NCI-H82 (cell line): ENCODE data around the gene WDFY1.
"Not testable (repeated sequence)": the region's sequence is repeated elsewhere in the genome, so short reads cannot be mapped to it uniquely, and the experiment has no call there.

Experiments used
- DNase-seq: peaks from one replicate; lab custom pipeline; 2025; lab: John Stamatoyannopoulos, UW

Gene WDFY1

GRCh38 chr2:223896833-223897311 lies 48.3 kb downstream of the WDFY1 start:
- DNase-seq, result no peak

- no peak for DNase-seq
Measured at GRCh38 chr2:223894968-223895367, 50.2 kb downstream of the WDFY1 start.

- DNase-seq, result no peak
Measured at GRCh38 chr2:223894009-223894408, 51.1 kb downstream of the WDFY1 start.

DNA sequence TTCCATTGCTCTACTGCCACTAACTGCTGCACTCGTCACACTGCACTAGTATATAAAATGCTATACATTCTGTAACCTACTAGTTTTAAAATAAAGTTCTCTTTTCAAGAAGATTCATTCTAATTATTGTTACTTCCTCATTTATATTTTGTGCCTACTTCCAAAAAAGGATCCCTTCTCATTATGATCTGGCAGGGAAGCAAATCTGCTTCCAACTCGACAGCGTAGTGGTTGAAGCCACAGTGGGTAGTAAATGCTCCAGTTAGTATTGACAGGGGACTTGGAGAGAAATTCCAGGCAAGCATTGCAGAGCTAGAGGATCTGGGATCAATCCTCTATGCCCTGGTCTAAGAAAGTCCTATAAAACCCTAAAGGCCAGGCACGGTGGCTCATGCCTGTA lies 54.4 kb downstream of the WDFY1 start:
- DNase-seq, result no peak

GRCh38 chr2:223889229-223889628 lies 55.9 kb downstream of the WDFY1 start:
- no peak for DNase-seq

DNA sequence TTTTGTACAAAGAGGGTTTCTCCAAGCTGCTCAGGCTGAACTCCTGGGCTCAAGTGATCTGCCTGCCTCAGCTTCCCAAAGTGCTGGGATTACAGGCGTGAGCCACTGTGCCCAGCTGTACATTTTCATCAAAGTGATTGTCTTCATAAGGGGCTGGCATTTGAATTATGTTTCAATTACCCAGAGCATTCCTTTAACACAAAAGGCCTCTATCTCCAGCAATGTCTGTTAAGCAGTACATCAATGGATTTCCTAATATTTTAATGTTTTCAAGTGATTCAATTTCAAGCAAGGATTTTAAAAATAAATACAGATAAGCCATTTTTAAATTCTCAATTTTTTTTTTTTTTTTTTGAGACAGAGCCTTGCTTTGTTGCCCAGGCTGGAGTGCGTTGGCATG lies 56.9 kb downstream of the WDFY1 start:
- no peak for DNase-seq

DNA sequence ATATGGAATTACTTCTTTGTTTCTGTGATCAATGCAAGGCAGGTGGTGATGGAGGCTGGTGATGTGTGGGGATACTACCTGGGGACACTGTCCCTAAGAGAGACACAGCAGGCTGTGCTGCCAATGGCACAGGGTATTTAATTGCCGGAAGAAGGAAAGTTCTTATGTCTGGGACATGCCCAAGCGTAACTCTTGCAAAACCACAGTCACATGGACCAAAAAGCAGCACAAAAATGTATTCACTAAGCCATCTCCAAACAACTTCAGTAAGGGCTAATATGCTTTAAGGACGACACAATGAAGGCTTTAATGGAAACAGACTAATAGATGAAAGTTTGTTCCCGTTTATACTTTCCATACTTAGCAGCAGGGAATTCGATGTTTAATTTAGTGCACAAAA lies 58.0 kb downstream of the WDFY1 start:
- DNase-seq, result no peak

DNA sequence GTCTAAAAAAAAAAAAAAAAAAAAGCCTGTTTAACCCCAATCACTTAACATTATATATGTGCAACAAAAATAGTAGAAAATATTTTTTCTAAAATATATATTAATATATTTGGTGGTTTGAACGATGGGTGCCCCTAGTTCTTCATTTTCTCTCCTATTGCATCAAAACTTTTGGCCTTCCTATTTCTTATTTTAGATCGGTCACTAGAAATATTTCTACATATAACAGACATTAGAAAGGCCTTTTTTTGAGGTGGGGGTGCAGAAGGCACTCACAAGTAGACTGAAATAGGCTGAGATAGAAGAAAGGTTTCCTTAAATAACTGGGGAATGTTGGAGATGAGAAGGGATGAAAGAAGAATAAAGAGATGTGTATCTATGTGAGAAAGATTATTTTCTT lies 58.4 kb downstream of the WDFY1 start:
- DNase-seq, result no peak

DNA sequence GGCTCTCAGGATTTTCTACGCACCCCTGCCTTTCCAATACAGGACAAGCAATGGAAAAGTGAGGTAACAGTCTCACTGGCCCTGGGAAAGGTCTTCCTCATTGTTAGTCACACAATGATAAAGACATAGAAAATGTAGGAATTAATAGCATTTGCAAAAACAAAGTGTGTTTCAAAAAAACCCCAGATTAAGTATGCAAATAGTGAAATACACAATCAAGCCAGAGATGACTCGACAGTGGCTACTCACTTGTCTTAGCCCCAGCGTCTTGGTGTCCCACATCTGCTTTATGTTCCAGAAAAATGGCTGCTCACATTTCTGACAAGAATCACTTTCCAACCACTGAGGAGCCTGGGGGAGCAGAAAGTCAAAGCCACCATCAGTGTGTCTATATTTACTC lies 60.7 kb downstream of the WDFY1 start:
- DNase-seq, result no peak

GRCh38 chr2:223882715-223883114 lies 62.4 kb downstream of the WDFY1 start:
- no peak for DNase-seq

- DNase-seq, result no peak
Measured at GRCh38 chr2:223880796-223881195, 64.3 kb downstream of the WDFY1 start.

GRCh38 chr2:223877721-223878410 lies 67.3 kb downstream of the WDFY1 start:
- DNase-seq, result no peak

GRCh38 chr2:223873672-223874071 lies 71.5 kb downstream of the WDFY1 start:
- no peak for DNase-seq

- DNase-seq, result not testable (repeated sequence)
Measured at GRCh38 chr2:223872772-223873171, 72.4 kb downstream of the WDFY1 start.

DNA sequence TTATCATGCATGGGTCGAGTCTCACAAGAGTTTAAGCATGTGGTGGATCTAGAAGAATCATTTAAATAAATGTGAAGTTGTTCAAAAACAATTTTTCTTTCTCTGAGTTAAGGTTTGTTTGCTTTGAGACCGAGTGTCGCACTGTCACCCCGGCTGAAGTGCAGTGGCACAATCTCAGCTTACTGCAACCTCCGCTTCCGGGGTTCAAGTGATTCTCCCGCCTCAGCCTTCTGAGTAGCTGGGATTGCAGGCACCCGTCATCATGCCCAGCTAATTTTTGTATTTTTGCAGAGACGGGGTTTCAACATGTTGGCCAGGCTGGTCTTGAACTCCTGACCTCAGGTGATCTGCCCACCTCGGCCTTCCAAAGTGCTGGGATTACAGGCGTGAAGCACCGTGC lies 73.5 kb downstream of the WDFY1 start:
- DNase-seq, result not testable (repeated sequence)

DNA sequence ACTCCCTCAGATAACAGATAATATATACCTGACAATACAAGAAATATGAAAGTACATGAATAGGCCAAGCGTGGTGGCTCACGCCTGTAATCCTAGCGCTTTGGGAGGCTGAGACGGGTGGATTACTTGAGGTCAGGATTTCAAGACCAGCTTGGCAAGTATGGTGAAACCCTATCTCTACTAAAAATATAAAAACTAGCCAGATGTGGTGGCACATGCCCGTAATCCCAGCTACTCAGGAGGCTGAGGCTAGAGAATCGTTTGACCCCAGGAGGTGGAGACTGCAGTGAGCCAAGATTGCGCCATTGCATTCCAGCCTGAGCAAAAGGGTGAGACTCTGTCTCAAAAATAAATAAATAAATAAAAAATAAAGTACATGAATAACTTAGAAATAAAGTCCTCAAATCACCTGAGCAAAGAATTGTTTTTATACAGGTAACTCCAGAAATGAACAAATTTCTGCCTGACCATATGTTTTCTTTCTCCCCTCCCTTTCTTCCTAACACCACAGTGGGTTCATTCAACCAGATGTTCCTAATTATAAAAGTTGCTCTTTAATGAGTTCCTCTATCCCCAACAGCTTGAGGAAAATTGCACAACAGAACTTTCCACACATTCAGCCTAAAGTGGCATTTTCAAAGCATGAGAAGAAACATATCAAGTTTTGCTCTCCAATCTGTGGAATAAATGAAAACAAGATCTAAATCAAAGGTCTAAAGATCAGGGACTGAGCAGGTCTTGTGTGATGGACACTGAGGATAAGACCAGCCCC lies 74.1 kb downstream of the WDFY1 start:
- DNase-seq, result no peak

- peak; percentile 93 for DNase-seq
Measured at GRCh38 chr2:223868005-223868404, 77.1 kb downstream of the WDFY1 start.

- no peak for DNase-seq
Measured at GRCh38 chr2:223865907-223866508, 79.1 kb downstream of the WDFY1 start.

- no peak for DNase-seq
Measured at GRCh38 chr2:223865124-223865523, 80.0 kb downstream of the WDFY1 start.

DNA sequence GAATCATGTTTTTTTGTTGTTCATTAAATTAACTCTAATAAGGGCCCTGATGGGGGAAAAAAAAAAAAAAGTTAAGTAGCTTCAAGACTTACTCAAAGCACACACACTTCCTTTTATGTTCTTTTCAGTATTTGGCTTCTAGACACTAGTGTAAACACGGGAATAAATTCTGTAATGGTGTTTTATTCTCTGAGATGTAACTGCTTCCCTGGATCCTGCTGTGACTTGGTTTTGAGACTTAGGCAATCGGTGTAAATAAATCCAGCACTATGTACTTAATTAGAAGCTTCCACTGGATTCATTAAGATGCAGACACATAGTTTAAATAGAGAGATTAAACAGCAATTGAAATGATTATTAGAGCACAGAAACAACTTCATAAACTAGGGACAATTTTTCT lies 81.6 kb downstream of the WDFY1 start:
- no peak for DNase-seq

DNA sequence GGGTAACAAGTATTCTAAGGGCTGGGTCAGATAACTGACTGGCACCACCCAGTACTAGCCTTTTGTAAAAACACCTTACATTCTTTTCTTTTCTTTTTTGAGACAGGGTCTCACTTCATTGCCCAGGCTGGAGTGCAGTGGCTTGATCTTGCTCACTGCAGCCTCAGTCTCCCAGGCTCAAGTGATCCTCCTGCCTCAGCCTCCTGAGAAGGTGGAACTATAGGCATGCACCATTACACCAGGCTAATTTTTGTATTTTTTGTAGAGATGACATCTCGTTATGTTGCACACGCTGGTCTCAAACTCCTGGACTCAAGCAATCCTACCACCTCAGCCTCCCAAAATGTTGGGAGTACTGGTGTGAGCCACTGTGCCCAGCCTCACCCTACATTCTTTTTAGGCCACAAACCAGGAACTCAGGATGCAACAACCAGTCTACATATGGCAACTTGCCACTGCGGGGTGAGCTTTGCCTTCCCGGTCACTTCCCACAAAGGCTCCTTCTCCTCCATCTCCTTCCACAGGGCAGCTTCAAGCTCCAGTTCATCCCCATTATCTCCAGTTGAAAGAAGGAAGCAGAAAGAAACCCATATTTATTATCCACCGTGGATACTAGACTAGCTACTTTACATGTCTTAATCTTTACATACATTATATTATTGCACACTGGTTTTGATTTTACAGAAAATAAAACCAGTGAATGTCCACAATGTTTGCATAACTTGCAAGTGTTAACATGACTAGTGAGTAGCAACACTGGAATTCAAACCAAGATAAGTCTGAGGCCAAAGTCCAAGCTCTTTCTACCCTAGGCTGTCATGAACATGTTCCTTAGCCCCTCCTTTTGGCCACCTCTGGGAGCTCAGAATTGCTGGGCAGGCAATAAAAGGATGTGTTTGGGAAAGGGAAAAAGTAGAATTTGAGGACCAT lies 84.1 kb downstream of the WDFY1 start:
- DNase-seq, result no peak

GRCh38 chr2:223859070-223859469 lies 86.1 kb downstream of the WDFY1 start:
- DNase-seq, result no peak
